Hepatocyte (in vitro differentiated cells): ENCODE results near the gene CCDC88C. TPM values are rescaled to one million over a fixed set of nuclear protein-coding genes. Genes with fewer than 3 reads are reported as not detected.

ENCODE experiments used
- DNase-seq: peaks from one replicate; pipeline ENCODE4 v3.0.0-alpha.2; 2016; ENCODE audit warnings: low spot score
- H2AFZ ChIP-seq: fragments of 200-600 bp; sonication (generic); 2 replicates; pipeline ENCODE4 v1.6.0; 2016; ENCODE audit warnings: antibody characterized with exemption, mild to moderate bottlenecking
- H3K27ac ChIP-seq: fragments of 200-600 bp; sonication (generic); 2 replicates; pipeline ENCODE4 v1.5.1; 2016; ENCODE audit warnings: mild to moderate bottlenecking
- H3K27me3 ChIP-seq: fragments of 200-600 bp; sonication (generic); 2 replicates; pipeline ENCODE4 v1.6.1; 2016
- H3K36me3 ChIP-seq: fragments of 200-600 bp; sonication (generic); replicated peaks from 2 replicates; pipeline ENCODE4 v1.5.1; 2016; ENCODE audit warnings: low read depth; ENCODE audit not compliant: insufficient read depth
- H3K4me1 ChIP-seq: fragments of 200-600 bp; sonication (generic); 2 replicates; pipeline ENCODE4 v1.5.1; 2016; ENCODE audit warnings: mild to moderate bottlenecking, moderate library complexity; ENCODE audit not compliant: insufficient read depth
- H3K4me2 ChIP-seq: fragments of 200-600 bp; sonication (generic); 2 replicates; pipeline ENCODE4 v1.6.0; 2016
- H3K4me3 ChIP-seq: fragments of 200-600 bp; sonication (generic); 2 replicates; pipeline ENCODE4 v1.5.1; 2016; ENCODE audit warnings: mild to moderate bottlenecking
- H3K79me2 ChIP-seq: fragments of 200-600 bp; sonication (generic); 2 replicates; pipeline ENCODE4 v1.6.0; 2017; ENCODE audit warnings: mild to moderate bottlenecking
- H3K9me2 ChIP-seq: fragments of 200-600 bp; sonication (generic); replicated peaks from 2 replicates; pipeline ENCODE4 v1.6.0; 2017; ENCODE audit warnings: mild to moderate bottlenecking; ENCODE audit not compliant: insufficient read depth
- H3K9me3 ChIP-seq: fragments of 200-600 bp; sonication (generic); 2 replicates; pipeline ENCODE4 v1.5.1; 2016; ENCODE audit warnings: low read depth, mild to moderate bottlenecking
- H4K20me1 ChIP-seq: fragments of 200-600 bp; sonication (generic); 2 replicates; pipeline ENCODE4 v1.6.0; 2016; ENCODE audit warnings: mild to moderate bottlenecking; ENCODE audit not compliant: insufficient read depth, poor library complexity, severe bottlenecking
- CTCF ChIP-seq: fragments of 200-600 bp; sonication (generic); IDR thresholded peaks from 2 replicates; pipeline ENCODE4 v1.5.1; 2016; ENCODE audit warnings: antibody characterized with exemption, mild to moderate bottlenecking; ENCODE audit not compliant: poor library complexity
- EZH2 ChIP-seq: fragments of 200-600 bp; sonication (generic); IDR thresholded peaks from 2 replicates; pipeline ENCODE4 v1.6.1; 2016; ENCODE audit warnings: antibody characterized with exemption, mild to moderate bottlenecking, borderline replicate concordance
- EZH2phosphoT487 ChIP-seq: fragments of 200-600 bp; sonication (generic); IDR thresholded peaks from one replicate; pipeline ENCODE4 v1.6.1; 2018; ENCODE audit warnings: antibody characterized with exemption, mild to moderate bottlenecking, low read depth, moderate library complexity; ENCODE audit not compliant: unreplicated experiment, severe bottlenecking
- WGBS: methylation state at CpG from one replicate; pipeline ENCODE4 v1.1.6; 2016; ENCODE audit warnings: low lambda C conversion rate; ENCODE audit errors: missing lambda C conversion rate; 5-methylcytosine and 5-hydroxymethylcytosine counted together
- polyA plus RNA-seq: library from polyadenylated mRNA; unstranded; fragments of >200 nt; fragmentation: Nextera tagmentation; extraction: Ambion mirVana; gene quantifications from 2 replicates; pipeline ENCODE4 v1.2.1, GENCODE V29; 2016
- total RNA-seq: library from RNA; depleted of rRNA; stranded (reverse); fragments of >200 nt; gene quantifications from 2 replicates; pipeline ENCODE4 v1.2.3, GENCODE V29; 2014

Gene CCDC88C
- total and polyA plus RNA-seq, 2 experiments from 2014 or later, result 5.9 to 11.3 TPM

GRCh38 chr14:91238661-91239060, 179.0 kb downstream of the CCDC88C start:
- 85% methylated on average over 8 of the region's 8 CpGs for WGBS
- no peak overlapping the region for H3K4me3 ChIP-seq
- no peak for DNase-seq
- H3K4me1 ChIP-seq, result no peaks in the 10 kb centered on the region
- H4K20me1 ChIP-seq, result no peaks in the 10 kb centered on the region
- H3K27me3 ChIP-seq, result no peaks in the 10 kb centered on the region
- H3K4me2 ChIP-seq, result no peak overlapping the region
- H3K27ac ChIP-seq, result no peak overlapping the region
- no peaks in the 10 kb centered on the region for H3K36me3 ChIP-seq
- no peak overlapping the region for H2AFZ ChIP-seq
- H3K9me2 ChIP-seq, result no peaks in the 10 kb centered on the region
- no peak for TF ChIP-seq EZH2
- no peaks in the 10 kb centered on the region for H3K9me3 ChIP-seq
- H3K79me2 ChIP-seq, result no peaks in the 10 kb centered on the region

- 86% methylated on average over 4 of the region's 4 CpGs for WGBS
- Histone ChIP-seq H3K4me3 (no peak overlapping the region), H3K27ac (no peak overlapping the region), H3K4me1 (no peaks in the 10 kb centered on the region), H3K27me3 (no peaks in the 10 kb centered on the region), H3K9me2 (no peaks in the 10 kb centered on the region), H3K36me3 (no peaks in the 10 kb centered on the region), H2AFZ (no peak overlapping the region), H3K4me2 (no peak overlapping the region), H3K9me3 (no peaks in the 10 kb centered on the region), H3K79me2 (no peaks in the 10 kb centered on the region), H4K20me1 (no peaks in the 10 kb centered on the region)
- TF ChIP-seq EZH2phosphoT487 (no peak), CTCF (no peak), EZH2 (no peak)
- no peak for DNase-seq
These were observed 179.5 kb downstream of the CCDC88C start for GRCh38 chr14:91238085-91238484.

GRCh38 chr14:91237219-91237618, 180.4 kb downstream of the CCDC88C start:
- Histone ChIP-seq H3K4me3 (no peak overlapping the region), H3K9me3 (no peaks in the 10 kb centered on the region), H3K27ac (no peak overlapping the region), H3K27me3 (no peaks in the 10 kb centered on the region), H2AFZ (no peak overlapping the region), H3K4me2 (no peak overlapping the region), H3K9me2 (no peaks in the 10 kb centered on the region), H4K20me1 (no peaks in the 10 kb centered on the region), H3K36me3 (no peaks in the 10 kb centered on the region), H3K79me2 (no peaks in the 10 kb centered on the region), H3K4me1 (no peaks in the 10 kb centered on the region)
- no peak for TF ChIP-seq CTCF
- no peak for TF ChIP-seq EZH2
- TF ChIP-seq EZH2phosphoT487, result no peak
- DNase-seq, result no peak
- WGBS, result 95% methylated on average over 7 of the region's 7 CpGs

- no peak overlapping the region for H3K27ac ChIP-seq
These were observed 181.8 kb downstream of the CCDC88C start for GRCh38 chr14:91235841-91236240.

More at GRCh38 chr14:91235841-91236240, 181.8 kb downstream of the CCDC88C start:
- WGBS, result 90% methylated on average over 7 of the region's 7 CpGs
- no peaks in the 10 kb centered on the region for H3K4me1 ChIP-seq
- H3K9me2 ChIP-seq, result no peaks in the 10 kb centered on the region
- H3K27me3 ChIP-seq, result no peaks in the 10 kb centered on the region
- no peaks in the 10 kb centered on the region for H3K9me3 ChIP-seq
- H3K4me2 ChIP-seq, result no peak overlapping the region
- no peaks in the 10 kb centered on the region for H4K20me1 ChIP-seq
- DNase-seq, result no peak
- H3K36me3 ChIP-seq, result no peaks in the 10 kb centered on the region
- no peak overlapping the region for H3K4me3 ChIP-seq
- H2AFZ ChIP-seq, result no peak overlapping the region
- no peaks in the 10 kb centered on the region for H3K79me2 ChIP-seq
- no peak for TF ChIP-seq EZH2
- TF ChIP-seq CTCF, result no peak
- no peak for TF ChIP-seq EZH2phosphoT487
